B cell (primary cell): ENCODE measurements around the gene CYP2S1. TPM values are rescaled to one million over a fixed set of nuclear protein-coding genes. Genes with fewer than 3 reads are reported as not detected.

Source experiments
- ATAC-seq: fragments of 200-7000 bp; cut with Tn5 transposase; one replicate; pipeline ENCODE4 v1.10.0; 2021; ENCODE audit warnings: low read depth, mild to moderate bottlenecking, moderate number of reproducible peaks, moderate library complexity
- CTCF ChIA-PET: fragments of 350-600 bp; sonication (Branson Sonifier 250); formaldehyde crosslinking; loops from one replicate; lab custom pipeline; 2021; ENCODE audit warnings: antibody characterized with exemption, inconsistent platforms; lab: Charles Lee
- POLR2A ChIA-PET: fragments of 350-600 bp; sonication (Branson Sonifier 250); formaldehyde crosslinking; loops from one replicate; lab custom pipeline; 2021; ENCODE audit warnings: antibody characterized with exemption; lab: Charles Lee
- DNase-seq: peaks from one replicate; pipeline ENCODE4 v3.0.0; 2013
- H2AFZ ChIP-seq: 2 replicates; pipeline ENCODE4 v1.6.1; 2012; ENCODE audit warnings: mild to moderate bottlenecking, low read depth, low read length; ENCODE audit not compliant: insufficient read depth, poor library complexity, severe bottlenecking
- H3K27ac ChIP-seq, 2 donors: 1 replicate in 1 of 2; 2 replicates in 1 of 2; pipeline ENCODE4 v1.5.1; 2012 to 2013; ENCODE audit warnings: low read length in 2 of 2, mild to moderate bottlenecking in 2 of 2, moderate library complexity in 1 of 2
- H3K27me3 ChIP-seq, 4 experiments: fragments of 200-600 bp in 1 of 4; sonication (generic) in 1 of 4; replicated peaks in 1 of 4; 1 replicate in 2 of 4; 2 replicates in 2 of 4; pipeline versions ENCODE4 v1.6.1 to v1.7.0; 2013 to 2016; ENCODE audit warnings: low read length in 3 of 4, mild to moderate bottlenecking in 2 of 4, mixed read lengths in 1 of 4, moderate library complexity in 1 of 4; ENCODE audit not compliant: insufficient read depth in 4 of 4, control insufficient read depth in 3 of 4; ENCODE audit errors: control extremely low read depth in 1 of 4
- H3K36me3 ChIP-seq, 2 experiments: replicated peaks in 1 of 2; 1 replicate in 1 of 2; 2 replicates in 1 of 2; pipeline versions ENCODE4 v1.6.1 to v1.7.1; 2013; ENCODE audit warnings: low read length in 1 of 2; ENCODE audit not compliant: insufficient read depth in 2 of 2, control insufficient read depth in 1 of 2; ENCODE audit errors: control extremely low read depth in 1 of 2, extremely low read depth in 1 of 2
- H3K4me1 ChIP-seq, 2 donors: fragments of 200-600 bp in 1 of 2; sonication (generic) in 1 of 2; 1 replicate in 1 of 2; 2 replicates in 1 of 2; pipeline versions ENCODE4 v1.5.1 to v1.6.1; 2013 to 2017; ENCODE audit warnings: low read length in 2 of 2; ENCODE audit not compliant: control insufficient read depth in 2 of 2, insufficient read depth in 2 of 2
- H3K4me2 ChIP-seq: replicated peaks from 2 replicates; pipeline ENCODE3; 2012; ENCODE audit warnings: mild to moderate bottlenecking, low read depth, low read length; ENCODE audit not compliant: poor library complexity, severe bottlenecking
- H3K4me3 ChIP-seq, 5 experiments: fragments of 200-600 bp in 1 of 5; sonication (generic) in 1 of 5; 1 replicate in 3 of 5; 2 replicates in 2 of 5; pipeline versions ENCODE4 v1.5.1 to v1.7.0; 2011 to 2016; ENCODE audit warnings: low read length in 4 of 5, mild to moderate bottlenecking in 4 of 5, low read depth in 2 of 5, control low read depth in 1 of 5, moderate library complexity in 1 of 5; ENCODE audit not compliant: insufficient read depth in 1 of 5; ENCODE audit errors: control extremely low read depth in 1 of 5, extremely low read depth in 1 of 5
- H3K79me2 ChIP-seq: fragments of 200-600 bp; sonication (generic); one replicate; pipeline ENCODE4 v1.6.0; 2016; ENCODE audit warnings: low read length; ENCODE audit not compliant: control insufficient read depth, insufficient read depth
- H3K9ac ChIP-seq: fragments of 200-600 bp; sonication (generic); 2 replicates; pipeline ENCODE4 v1.6.1; 2017; ENCODE audit warnings: mild to moderate bottlenecking, low read length, moderate library complexity
- H3K9me3 ChIP-seq, 3 donors: one replicate each; pipeline versions ENCODE4 v1.6.1 to v1.7.1; 2013; ENCODE audit warnings: low read length in 2 of 3; ENCODE audit not compliant: control insufficient read depth in 2 of 3, insufficient read depth in 1 of 3; ENCODE audit errors: control extremely low read depth in 1 of 3
- H4K20me1 ChIP-seq: 2 replicates; pipeline ENCODE4 v1.6.0; 2012; ENCODE audit warnings: mild to moderate bottlenecking, low read length; ENCODE audit not compliant: insufficient read depth, control insufficient read depth, poor library complexity, severe bottlenecking
- H3K27ac Mint-ChIP-seq: one replicate; pipeline ENCODE4 v1.8.0; 2021; ENCODE audit warnings: mixed read lengths
- H3K27me3 Mint-ChIP-seq: one replicate; pipeline ENCODE4 v1.8.0; 2021; ENCODE audit warnings: mixed read lengths
- H3K4me1 Mint-ChIP-seq: one replicate; pipeline ENCODE4 v1.8.0; 2021; ENCODE audit warnings: mixed read lengths
- H3K4me3 Mint-ChIP-seq: one replicate; pipeline ENCODE4 v1.8.0; 2021; ENCODE audit warnings: mixed read lengths
- H3K9me3 Mint-ChIP-seq: one replicate; pipeline ENCODE4 v1.8.0; 2022; ENCODE audit warnings: mixed read lengths; ENCODE audit not compliant: insufficient read depth
- EZH2 ChIP-seq: IDR thresholded peaks from 2 replicates; pipeline ENCODE4 v1.6.1; 2012; ENCODE audit warnings: borderline replicate concordance, low read depth, mild to moderate bottlenecking, moderate library complexity, low read length; ENCODE audit not compliant: insufficient read depth, poor library complexity, severe bottlenecking
- WGBS: methylation state at CpG from one replicate; pipeline ENCODE4 v1.1.5; 2013; ENCODE audit warnings: missing lambda C conversion rate; ENCODE audit not compliant: insufficient coverage; 5-methylcytosine and 5-hydroxymethylcytosine counted together
- intact Hi-C: fragments of 100-400 bp; cut with micrococcal nuclease; formaldehyde crosslinking; loops from one replicate; pipeline ENCODE4 v1.10.0; 2022
- polyA plus RNA-seq: library from polyadenylated mRNA; depleted of rRNA; stranded (reverse); fragments of >200 nt; gene quantifications from 2 replicates; pipeline ENCODE4 v1.2.3, GENCODE V29; 2012
- total RNA-seq, 2 donors: library from RNA; stranded (reverse); fragments of 120-200 nt in 1 of 2; gene quantifications; 1 replicate in 1 of 2; 2 replicates in 1 of 2; pipeline versions ENCODE4 v1.2.3 to v1.2.4, GENCODE V29; 2013 to 2022
- TF ChIP-seq, protein P1 (sequence below): fragments of 200-600 bp; IDR thresholded peaks from one replicate; pipeline ENCODE4 v1.8.0; 2022; ENCODE audit warnings: antibody characterized with exemption, mild to moderate bottlenecking

The CYP2S1 gene
- total and polyA plus RNA-seq, 2 donors (not counting 1 experiment from before 2014, with no cell fraction given), result 0.09 TPM; not detected in 1

DNA sequence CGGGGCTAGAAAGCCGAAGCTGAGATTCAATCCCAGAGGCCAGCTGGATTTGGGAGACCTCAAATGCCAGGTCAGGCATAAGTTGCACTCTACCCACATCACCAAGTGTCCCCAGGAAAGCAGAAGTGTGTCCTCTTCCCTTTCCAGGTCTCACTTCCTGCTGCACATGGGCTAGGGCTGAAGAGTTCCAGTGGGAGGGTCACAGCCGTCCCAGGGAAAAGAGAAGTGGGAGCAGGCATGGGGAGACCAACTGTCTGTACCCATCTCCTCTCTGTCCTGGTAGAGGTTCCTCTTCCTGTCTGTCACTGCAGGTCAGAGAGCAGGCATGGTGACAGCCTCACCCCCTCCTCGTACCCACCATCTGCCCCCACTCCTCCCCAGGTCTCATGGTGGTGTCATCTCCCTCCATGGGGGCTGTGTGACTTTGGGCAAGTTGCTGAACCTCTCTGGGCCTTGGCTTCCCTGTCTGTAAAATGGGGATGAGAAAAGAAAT is 40.8 kb downstream of the CYP2S1 start:
- Histone ChIP-seq H3K9ac (no peak overlapping the region), H3K4me2 (no peak overlapping the region), H3K4me1 (no peaks in the 10 kb centered on the region), H3K27ac (no peak overlapping the region), H3K27me3 (peaks cover 0 to 18% (median 6%) of the 10 kb centered on the region in 4 experiments), H3K36me3 (no peaks in the 10 kb centered on the region), H3K9me3 (no peaks in the 10 kb centered on the region), H2AFZ (no peak overlapping the region), H4K20me1 (no peaks in the 10 kb centered on the region), H3K79me2 (no peaks in the 10 kb centered on the region), H3K4me3 (no peak overlapping the region)
- TF ChIP-seq, protein P1, sequence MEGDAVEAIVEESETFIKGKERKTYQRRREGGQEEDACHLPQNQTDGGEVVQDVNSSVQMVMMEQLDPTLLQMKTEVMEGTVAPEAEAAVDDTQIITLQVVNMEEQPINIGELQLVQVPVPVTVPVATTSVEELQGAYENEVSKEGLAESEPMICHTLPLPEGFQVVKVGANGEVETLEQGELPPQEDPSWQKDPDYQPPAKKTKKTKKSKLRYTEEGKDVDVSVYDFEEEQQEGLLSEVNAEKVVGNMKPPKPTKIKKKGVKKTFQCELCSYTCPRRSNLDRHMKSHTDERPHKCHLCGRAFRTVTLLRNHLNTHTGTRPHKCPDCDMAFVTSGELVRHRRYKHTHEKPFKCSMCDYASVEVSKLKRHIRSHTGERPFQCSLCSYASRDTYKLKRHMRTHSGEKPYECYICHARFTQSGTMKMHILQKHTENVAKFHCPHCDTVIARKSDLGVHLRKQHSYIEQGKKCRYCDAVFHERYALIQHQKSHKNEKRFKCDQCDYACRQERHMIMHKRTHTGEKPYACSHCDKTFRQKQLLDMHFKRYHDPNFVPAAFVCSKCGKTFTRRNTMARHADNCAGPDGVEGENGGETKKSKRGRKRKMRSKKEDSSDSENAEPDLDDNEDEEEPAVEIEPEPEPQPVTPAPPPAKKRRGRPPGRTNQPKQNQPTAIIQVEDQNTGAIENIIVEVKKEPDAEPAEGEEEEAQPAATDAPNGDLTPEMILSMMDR, result no peak
- ATAC-seq, result no peak
- H3K4me1 Mint-ChIP-seq, result no peaks in the 10 kb centered on the region
- DNase-seq, result no peak
- ChIA-PET POLR2A (no interaction called here), CTCF (no interaction called here)
- no peak overlapping the region for H3K4me3 Mint-ChIP-seq
- peaks cover 4% of the 10 kb centered on the region for H3K27me3 Mint-ChIP-seq
- WGBS, result 41% methylated on average over 3 of the region's 4 CpGs
- intact Hi-C loops, result no loop called here
- no peak overlapping the region for H3K27ac Mint-ChIP-seq
- H3K9me3 Mint-ChIP-seq, result no peaks in the 10 kb centered on the region

DNA sequence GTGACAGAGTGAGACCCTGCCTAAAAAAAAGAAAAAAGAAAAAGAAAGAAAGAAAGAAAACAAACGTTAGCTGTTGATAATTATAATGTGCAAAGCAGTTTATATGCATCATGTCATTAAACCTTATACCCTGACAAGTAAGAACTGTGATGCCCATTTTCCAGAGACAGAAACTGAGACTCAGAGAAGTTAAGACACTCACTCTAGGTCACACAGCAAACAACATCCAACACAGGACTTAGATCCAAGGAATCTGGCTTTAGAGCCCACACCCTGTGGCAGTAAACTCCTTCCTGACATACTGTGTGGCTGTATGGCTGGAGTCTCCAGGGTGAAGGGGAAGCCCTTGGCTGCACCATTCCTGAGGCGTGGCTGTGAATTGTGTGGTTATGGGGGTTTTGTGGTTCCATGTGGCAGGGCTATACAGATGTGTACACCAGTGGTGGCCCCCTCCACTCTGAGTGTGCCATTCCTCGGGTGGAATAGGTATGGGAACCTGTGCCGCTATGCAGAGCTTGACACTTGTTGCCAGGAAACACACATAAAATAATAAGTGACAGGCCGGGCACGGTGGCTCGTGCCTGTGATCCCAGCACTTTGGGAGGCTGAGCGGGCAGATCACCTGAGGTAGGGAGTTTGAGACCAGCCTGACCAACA is 41.6 kb downstream of the CYP2S1 start:
- ChIA-PET CTCF (no interaction called here), POLR2A (no interaction called here)
- Histone ChIP-seq H3K36me3 (no peaks in the 10 kb centered on the region), H3K27me3 (peaks cover 0 to 16% (median 4%) of the 10 kb centered on the region in 4 experiments), H3K9me3 (no peaks in the 10 kb centered on the region), H3K4me1 (no peaks in the 10 kb centered on the region), H3K9ac (no peak overlapping the region), H4K20me1 (no peaks in the 10 kb centered on the region), H3K4me3 (no peak overlapping the region), H3K27ac (no peak overlapping the region), H2AFZ (no peak overlapping the region), H3K79me2 (no peaks in the 10 kb centered on the region), H3K4me2 (no peak overlapping the region)
- 83% methylated on average over 5 of the region's 8 CpGs for WGBS
- Mint-ChIP-seq H3K27me3 (peaks cover 4% of the 10 kb centered on the region), H3K4me3 (no peak overlapping the region), H3K27ac (no peak overlapping the region), H3K9me3 (no peaks in the 10 kb centered on the region), H3K4me1 (no peaks in the 10 kb centered on the region)
- TF ChIP-seq, protein P1, result no peak
- no peak for TF ChIP-seq EZH2
- no peak for ATAC-seq
- no peak for DNase-seq
- intact Hi-C loops, result no loop called here
